Globus pallidus (tissue), 1 donor: ENCODE data around the gene FBRSL1.
A peak's percentile ranks its signal among the peaks of the same experiment; 100 is the strongest.
"Not testable (repeated sequence)": the region's sequence is repeated elsewhere in the genome, so short reads cannot be mapped to it uniquely, and the experiment has no call there.

ENCODE experiments used
- DNase-seq: peaks from one replicate; pipeline ENCODE4 v3.0.0-alpha.2; 2015; ENCODE audit warnings: low spot score

The FBRSL1 gene

DNA sequence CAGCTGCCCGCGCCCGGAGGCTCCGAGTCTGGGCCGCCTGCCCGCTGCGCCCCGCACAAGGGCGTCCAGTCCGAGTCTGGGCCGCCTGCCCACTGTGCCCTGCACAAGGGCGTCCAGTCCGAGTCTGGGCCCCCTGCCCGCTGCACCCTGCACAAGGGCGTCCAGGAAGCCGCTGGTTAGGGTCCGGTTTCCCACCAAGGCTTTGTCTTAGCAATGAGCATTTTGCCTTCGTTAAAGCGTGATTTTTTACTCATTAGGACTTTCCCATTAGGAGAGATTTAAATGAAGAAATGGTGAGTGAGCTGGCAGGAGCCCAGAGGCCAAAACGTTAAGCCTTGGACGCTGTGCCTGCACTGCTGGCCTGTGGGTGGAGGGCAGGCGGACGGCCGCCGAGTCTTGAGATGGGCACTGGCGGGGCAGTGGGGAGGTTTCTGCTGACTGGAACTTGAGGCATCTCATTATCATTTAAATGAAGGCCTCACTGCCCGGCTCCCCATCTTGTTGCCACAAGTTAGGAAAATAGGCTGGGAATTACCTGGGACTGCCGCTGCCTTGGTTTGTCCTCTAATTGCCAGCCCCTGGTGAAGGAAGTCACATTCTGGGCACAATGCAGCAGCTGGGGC is 36.0 kb downstream of the FBRSL1 start:
- peak; percentile 93 for DNase-seq

- DNase-seq: no peak
Measured at GRCh38 chr12:132527186-132527882, 37.4 kb downstream of the FBRSL1 start.

DNA sequence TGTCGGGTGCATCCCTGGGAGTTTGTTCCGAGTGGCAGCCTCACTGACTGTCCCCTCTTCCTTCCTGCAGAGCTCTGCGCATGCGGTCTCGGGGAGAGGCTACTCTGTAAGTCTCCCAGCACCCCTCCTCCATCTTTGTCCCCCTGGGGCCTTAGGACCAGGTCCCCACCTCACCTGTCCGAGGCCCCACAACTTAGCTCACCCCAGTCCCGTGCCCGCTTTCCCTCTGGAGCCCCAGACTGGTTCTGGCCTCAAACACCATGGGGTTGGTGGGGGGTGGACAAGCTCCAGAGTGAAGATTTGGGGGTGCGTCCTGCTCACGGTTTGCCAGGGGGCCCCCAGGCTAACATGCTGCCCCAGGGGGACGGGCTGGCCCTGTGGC is 37.9 kb downstream of the FBRSL1 start:
- no peak for DNase-seq

GRCh38 chr12:132528564-132529106 is 38.7 kb downstream of the FBRSL1 start:
- DNase-seq: no peak

DNA sequence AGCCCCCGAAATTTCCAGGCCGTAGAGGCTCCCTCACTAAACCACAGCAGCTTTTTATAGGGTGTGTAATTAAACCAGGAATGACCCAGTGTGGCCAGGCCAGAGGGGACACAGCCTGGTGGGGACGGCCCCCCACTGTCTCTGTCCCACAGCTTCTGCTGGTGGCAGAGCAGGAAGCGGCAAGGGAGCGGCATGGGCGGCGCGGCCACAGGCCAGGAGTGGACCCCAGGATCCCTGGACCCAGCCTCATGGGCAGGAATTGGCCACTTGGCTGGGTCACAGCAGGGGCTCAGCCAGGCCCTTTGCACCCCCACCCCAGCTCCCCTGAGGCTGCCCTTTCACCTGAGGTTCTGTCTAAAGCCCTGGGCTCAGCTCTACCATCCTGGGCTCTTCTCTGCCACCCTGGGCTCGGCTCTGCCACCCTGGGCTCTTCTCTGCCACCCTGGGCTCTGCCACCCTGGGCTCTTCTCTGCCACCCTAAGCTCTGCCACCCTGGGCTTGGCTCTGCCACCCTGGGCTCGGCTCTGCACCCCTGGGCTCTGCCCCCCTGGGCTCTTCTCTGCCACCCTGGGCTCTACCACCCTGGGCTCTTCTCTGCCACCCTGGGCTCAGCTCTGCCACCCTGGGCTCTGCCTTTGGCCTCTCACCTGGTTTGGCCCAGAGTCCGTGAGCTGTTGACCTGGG is 39.3 kb downstream of the FBRSL1 start:
- DNase-seq: no peak

DNA sequence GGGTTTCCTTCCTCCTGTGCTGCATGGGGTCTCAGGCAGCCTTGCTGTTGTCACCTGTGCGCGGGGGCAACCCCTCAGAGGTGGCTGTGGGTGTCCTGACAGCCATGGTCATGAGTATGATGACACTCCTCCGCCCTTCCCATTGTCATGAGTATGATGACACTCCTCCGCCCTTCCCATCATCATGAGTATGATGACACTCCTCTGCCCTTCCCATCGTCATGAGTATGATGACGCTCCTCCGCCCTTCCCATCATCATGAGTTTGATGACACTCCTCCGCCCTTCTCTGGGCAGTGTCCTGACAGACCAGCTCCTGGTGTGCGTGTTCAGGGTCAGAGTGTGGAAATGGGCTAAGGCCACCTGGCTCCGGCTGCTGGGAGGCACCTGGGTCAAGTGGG is 40.0 kb downstream of the FBRSL1 start:
- DNase-seq: no peak

- DNase-seq: no peak
Measured at GRCh38 chr12:132530447-132530846, 40.5 kb downstream of the FBRSL1 start.

DNA sequence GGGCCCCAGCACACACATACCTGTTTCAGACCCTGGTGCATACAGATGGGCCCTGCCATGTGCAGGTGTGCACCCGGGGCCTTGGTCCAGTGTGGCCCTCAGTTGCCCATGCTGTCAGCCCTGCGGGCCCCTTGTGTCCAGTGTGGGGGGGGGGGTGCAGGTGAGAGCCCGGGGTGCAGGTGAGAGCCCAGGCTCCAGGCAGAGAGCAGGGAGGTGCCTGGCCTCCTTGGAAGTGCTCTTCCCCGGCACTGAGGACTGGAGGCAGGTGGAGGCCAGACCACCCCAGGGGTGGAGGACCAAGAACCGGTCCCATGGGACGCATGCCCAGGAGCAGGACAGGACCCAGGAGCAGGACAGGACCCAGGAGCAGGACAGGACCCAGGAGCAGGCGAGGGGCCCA is 40.9 kb downstream of the FBRSL1 start:
- no peak for DNase-seq

DNA sequence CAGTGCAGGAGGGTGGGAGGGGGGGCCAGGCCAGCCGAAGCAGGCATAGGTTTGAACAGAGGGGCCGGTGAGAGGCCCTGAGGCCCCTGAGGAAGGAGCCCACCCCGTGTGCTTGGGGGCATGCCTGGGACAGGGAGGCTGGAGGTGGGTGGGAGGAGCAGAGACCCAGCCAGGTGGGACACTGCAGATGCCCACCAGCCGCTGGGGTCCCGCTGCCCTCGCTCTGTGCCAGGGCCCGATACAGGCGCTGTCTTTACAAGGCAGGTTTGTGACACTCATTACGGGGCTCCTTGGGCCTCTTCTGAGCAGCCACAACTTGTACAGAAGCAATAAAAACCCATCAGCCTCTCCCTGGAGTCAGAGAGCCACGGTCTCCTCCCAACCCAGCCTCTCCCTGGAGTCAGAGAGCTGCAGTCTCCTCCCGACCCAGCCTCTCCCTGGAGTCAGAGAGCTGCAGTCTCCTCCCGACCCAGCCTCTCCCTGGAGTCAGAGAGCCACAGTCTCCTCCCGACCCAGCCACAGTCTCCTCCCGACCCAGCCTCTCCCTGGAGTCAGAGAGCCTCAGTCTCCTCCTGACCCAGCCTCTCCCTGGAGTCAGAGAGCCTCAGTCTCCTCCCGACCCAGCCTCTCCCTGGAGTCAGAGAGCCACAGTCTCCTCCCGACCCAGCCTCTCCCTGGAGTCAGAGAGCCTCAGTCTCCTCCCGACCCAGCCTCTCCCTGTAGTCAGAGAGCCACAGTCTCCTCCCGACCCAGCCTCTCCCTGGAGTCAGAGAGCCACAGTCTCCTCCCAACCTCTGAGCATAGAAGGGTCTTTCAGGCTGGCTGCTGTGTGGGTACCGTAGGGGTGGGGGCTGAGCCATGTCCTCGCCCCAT is 43.0 kb downstream of the FBRSL1 start:
- DNase-seq: not testable (repeated sequence)

DNA sequence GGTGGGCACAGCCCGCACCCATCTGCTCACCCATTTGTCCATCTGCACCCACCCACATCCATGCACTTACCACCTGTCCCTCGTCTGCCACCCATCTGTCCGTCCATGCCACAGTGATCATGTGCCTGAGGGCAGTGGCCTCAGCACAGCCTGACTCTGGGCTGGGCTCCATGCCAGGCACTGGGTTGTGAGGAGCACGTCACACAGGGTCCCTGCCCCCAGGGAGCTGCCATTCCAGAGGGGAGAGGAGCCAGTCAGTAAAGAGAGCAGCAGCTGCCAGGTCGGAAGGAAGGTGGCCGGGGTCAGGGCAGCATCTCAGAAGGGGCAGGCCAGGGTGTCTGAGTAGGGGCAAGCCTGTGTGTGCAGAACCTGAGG is 43.6 kb downstream of the FBRSL1 start:
- DNase-seq: no peak

DNA sequence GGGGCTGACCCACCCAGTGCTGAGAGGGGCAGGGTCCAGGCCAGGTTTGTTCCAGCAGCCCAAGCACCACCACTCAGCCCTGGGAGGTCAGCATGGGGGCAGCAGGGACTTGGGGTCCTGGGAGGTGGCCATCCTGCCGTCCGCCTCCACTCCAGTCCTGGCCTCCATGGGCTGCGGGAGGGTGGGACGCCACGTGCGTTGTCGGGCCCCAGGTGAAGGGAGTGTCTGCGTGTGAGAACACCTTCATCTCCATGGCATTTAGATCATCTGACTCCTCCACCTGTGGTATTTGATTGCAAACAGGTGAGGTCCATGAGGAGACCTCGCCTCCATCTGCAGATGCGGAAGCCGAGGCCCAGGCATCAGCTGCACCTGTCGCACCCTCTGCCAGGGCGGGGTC is 44.1 kb downstream of the FBRSL1 start:
- no peak for DNase-seq

DNA sequence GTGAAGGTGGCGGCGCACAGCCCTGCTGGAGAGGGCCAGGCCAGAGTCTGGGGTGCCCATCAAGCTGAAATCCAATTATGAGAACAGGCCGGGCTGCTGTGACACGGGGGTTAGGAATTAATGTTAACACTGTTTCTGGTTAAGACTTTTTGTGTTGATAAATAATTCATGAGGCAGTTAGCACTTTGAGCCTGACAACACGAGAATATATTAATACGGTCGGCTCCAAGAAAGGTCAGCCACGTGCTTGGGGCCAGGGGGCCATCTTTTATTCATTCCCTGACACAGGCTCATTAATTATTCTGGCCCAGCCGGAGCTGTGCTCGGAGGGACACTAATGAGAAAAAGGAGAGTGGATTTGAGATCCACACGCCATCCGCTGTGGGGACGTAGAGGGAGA is 45.1 kb downstream of the FBRSL1 start:
- no peak for DNase-seq

GRCh38 chr12:132536102-132536876 is 46.3 kb downstream of the FBRSL1 start:
- DNase-seq: no peak

GRCh38 chr12:132537049-132537448 is 47.1 kb downstream of the FBRSL1 start:
- no peak for DNase-seq

DNA sequence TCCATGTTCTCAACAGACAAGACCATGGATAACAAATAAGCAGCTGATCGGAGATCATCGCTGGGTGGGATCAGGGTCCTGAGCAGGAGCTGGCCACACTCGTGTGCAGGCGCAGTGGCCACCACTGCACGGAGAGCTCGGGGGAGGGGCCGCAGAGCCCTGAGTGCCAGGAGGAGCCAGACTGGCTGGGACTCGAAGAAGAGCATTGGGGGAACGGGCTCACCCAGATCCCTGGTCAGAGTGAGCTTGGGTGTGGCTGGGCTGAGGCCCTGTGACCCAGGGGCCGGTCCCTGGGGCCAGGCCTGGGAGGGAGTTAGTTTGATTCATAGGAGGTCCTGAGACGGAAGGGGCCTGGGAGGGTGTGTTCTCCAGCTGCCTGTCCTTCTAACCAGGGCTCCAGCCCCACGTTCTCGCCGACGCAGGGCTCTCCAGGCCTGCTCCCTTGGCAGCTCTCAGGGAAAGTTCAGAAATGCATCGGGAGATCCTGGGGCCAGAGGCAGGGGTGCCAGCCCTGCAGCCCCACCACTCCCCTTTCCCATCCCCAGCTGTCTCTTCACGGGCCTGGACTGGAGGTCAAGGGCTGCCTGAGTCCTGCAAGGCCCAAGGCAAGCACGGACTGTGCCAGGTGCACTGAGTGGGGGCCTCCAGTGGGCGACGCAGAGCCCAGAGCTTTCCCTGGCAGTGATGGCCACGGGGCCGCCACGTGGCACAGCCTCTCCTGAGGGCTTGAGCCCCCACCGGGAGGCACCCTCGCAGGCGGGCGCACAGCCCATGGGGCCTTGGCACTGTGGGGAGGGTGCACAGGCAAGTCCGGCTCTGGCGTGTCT is 48.1 kb downstream of the FBRSL1 start:
- no peak for DNase-seq

DNA sequence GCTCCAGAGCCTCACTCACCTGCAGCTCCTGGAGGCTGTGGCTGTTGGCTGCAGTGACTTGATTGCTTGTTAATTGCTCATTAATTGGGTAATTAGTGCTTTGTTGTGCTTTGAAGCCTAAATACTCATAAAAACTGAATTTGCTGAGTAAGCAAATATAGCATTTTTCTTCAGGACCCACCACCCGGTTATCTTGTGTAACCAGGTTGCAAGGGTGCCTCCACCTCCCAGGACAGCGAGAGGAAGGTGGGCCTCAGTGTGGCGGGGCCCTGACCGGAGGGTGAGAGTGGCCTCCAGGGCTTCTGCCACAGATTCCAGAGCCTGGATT is 48.7 kb downstream of the FBRSL1 start:
- DNase-seq: no peak

GRCh38 chr12:132539016-132539773 is 49.2 kb downstream of the FBRSL1 start:
- no peak for DNase-seq

- no peak for DNase-seq
Measured at GRCh38 chr12:132540436-132540835, 50.5 kb downstream of the FBRSL1 start.

DNA sequence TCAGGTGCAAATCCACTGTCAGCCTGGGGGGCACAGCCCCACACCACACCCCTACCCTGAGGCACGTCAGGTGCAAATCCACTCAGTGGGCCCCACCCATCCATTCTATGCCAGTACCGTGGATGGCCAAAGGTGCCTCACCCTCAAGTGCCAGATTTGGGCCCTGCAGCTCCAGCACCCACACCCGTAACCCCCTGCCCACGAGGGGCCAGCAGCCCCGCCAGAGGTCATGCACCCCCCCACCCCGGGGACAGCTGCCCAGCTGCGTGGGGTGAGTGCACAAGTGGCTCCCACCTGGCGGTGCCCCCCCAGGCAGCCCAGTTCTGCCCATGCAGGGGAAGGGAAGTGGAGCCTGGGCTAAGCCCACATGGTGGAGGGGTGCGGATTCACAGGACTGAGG is 51.2 kb downstream of the FBRSL1 start:
- no peak for DNase-seq

DNA sequence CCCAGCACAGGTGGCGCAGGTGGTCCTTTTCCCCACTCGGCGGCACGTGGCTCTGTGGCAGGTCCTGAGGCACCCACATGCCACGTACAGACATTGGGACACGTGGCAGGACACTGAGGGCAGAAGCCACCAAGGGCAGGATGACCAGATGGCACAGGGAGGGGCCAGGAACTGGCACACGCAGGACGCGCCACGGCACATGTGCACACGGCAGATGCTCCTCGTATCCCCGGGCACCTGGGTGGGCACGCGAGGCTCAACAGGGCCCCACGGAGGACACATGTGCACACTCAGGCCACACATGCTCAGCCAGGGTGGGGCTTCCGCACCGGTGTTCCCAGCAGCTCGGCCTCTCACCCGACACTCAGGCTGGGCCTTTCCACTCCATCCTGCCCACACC is 52.0 kb downstream of the FBRSL1 start:
- no peak for DNase-seq
